ENCODE data around the gene MAMLD1.

The MAMLD1 gene

GRCh38 chrX:150454508-150455214 lies 91.5 kb downstream of the MAMLD1 start:
- no peaks in the 10 kb centered on the region for H3K27me3 ChIP-seq (ENCODE audit: control insufficient read depth, insufficient read depth, low read length, poor library complexity, severe bottlenecking)
- H3K27ac ChIP-seq (ENCODE audit: insufficient read depth, low read depth, low read length, poor library complexity, severe bottlenecking) = no peak overlapping the region
- 91 to 100% methylated on average over 4 to 5 of the region's 5 CpGs for WGBS, 2 experiments

GRCh38 chrX:150455215-150455608 lies 92.1 kb downstream of the MAMLD1 start:
- Histone ChIP-seq H3K27me3 (ENCODE audit: control insufficient read depth, insufficient read depth, low read length, poor library complexity, severe bottlenecking) (no peaks in the 10 kb centered on the region), H3K4me3 (ENCODE audit: insufficient read depth, low read depth, low read length) (no peak overlapping the region), H3K9me3 (ENCODE audit: control insufficient read depth, low read length) (no peaks in the 10 kb centered on the region), H3K36me3 (ENCODE audit: control insufficient read depth, insufficient read depth, low read length) (no peaks in the 10 kb centered on the region), H3K27ac (ENCODE audit: insufficient read depth, low read depth, low read length, poor library complexity, severe bottlenecking) (no peak overlapping the region), H3K4me1 (ENCODE audit: control insufficient read depth, insufficient read depth, low read length) (no peaks in the 10 kb centered on the region)
- WGBS, 2 experiments = 90 to 93% methylated on average over 3 of the region's 3 CpGs

More at GRCh38 chrX:150454508-150455214, 91.5 kb downstream of the MAMLD1 start:
- Histone ChIP-seq H3K4me1 (ENCODE audit: control insufficient read depth, insufficient read depth, low read length) (no peaks in the 10 kb centered on the region), H3K4me3 (ENCODE audit: insufficient read depth, low read depth, low read length) (no peak overlapping the region), H3K9me3 (ENCODE audit: control insufficient read depth, low read length) (no peaks in the 10 kb centered on the region), H3K36me3 (ENCODE audit: control insufficient read depth, insufficient read depth, low read length) (no peaks in the 10 kb centered on the region)

GRCh38 chrX:150456466-150456865 lies 93.3 kb downstream of the MAMLD1 start:
- Histone ChIP-seq H3K4me1 (ENCODE audit: control insufficient read depth, insufficient read depth, low read length) (no peaks in the 10 kb centered on the region), H3K9me3 (ENCODE audit: control insufficient read depth, low read length) (no peaks in the 10 kb centered on the region), H3K27me3 (ENCODE audit: control insufficient read depth, insufficient read depth, low read length, poor library complexity, severe bottlenecking) (no peaks in the 10 kb centered on the region), H3K4me3 (ENCODE audit: insufficient read depth, low read depth, low read length) (no peak overlapping the region), H3K36me3 (ENCODE audit: control insufficient read depth, insufficient read depth, low read length) (no peaks in the 10 kb centered on the region), H3K27ac (ENCODE audit: insufficient read depth, low read depth, low read length, poor library complexity, severe bottlenecking) (no peak overlapping the region)
- 95 to 96% methylated on average over 6 of the region's 6 CpGs for WGBS, 2 experiments

- H3K27me3 ChIP-seq (ENCODE audit: control insufficient read depth, insufficient read depth, low read length, poor library complexity, severe bottlenecking) = no peaks in the 10 kb centered on the region
- WGBS, 2 experiments = 83 to 89% methylated on average over 1 of the region's 1 CpG
- no peak overlapping the region for H3K27ac ChIP-seq (ENCODE audit: insufficient read depth, low read depth, low read length, poor library complexity, severe bottlenecking)
- H3K4me3 ChIP-seq (ENCODE audit: insufficient read depth, low read depth, low read length) = no peak overlapping the region
- H3K9me3 ChIP-seq (ENCODE audit: control insufficient read depth, low read length) = no peaks in the 10 kb centered on the region
- H3K36me3 ChIP-seq (ENCODE audit: control insufficient read depth, insufficient read depth, low read length) = no peaks in the 10 kb centered on the region
- H3K4me1 ChIP-seq (ENCODE audit: control insufficient read depth, insufficient read depth, low read length) = no peaks in the 10 kb centered on the region
Observed at GRCh38 chrX:150456941-150457340, 93.8 kb downstream of the MAMLD1 start.

GRCh38 chrX:150459196-150459595 lies 96.1 kb downstream of the MAMLD1 start:
- Histone ChIP-seq H3K9me3 (ENCODE audit: control insufficient read depth, low read length) (no peaks in the 10 kb centered on the region), H3K4me3 (ENCODE audit: insufficient read depth, low read depth, low read length) (no peak overlapping the region), H3K4me1 (ENCODE audit: control insufficient read depth, insufficient read depth, low read length) (no peaks in the 10 kb centered on the region), H3K36me3 (ENCODE audit: control insufficient read depth, insufficient read depth, low read length) (no peaks in the 10 kb centered on the region), H3K27ac (ENCODE audit: insufficient read depth, low read depth, low read length, poor library complexity, severe bottlenecking) (no peak overlapping the region), H3K27me3 (ENCODE audit: control insufficient read depth, insufficient read depth, low read length, poor library complexity, severe bottlenecking) (no peaks in the 10 kb centered on the region)

- H3K27me3 ChIP-seq (ENCODE audit: control insufficient read depth, insufficient read depth, low read length, poor library complexity, severe bottlenecking) = no peaks in the 10 kb centered on the region
- 75 to 100% methylated on average over 1 of the region's 1 CpG for WGBS, 2 experiments
- H3K36me3 ChIP-seq (ENCODE audit: control insufficient read depth, insufficient read depth, low read length) = no peaks in the 10 kb centered on the region
- no peaks in the 10 kb centered on the region for H3K9me3 ChIP-seq (ENCODE audit: control insufficient read depth, low read length)
- no peak overlapping the region for H3K4me3 ChIP-seq (ENCODE audit: insufficient read depth, low read depth, low read length)
- H3K4me1 ChIP-seq (ENCODE audit: control insufficient read depth, insufficient read depth, low read length) = no peaks in the 10 kb centered on the region
- no peak overlapping the region for H3K27ac ChIP-seq (ENCODE audit: insufficient read depth, low read depth, low read length, poor library complexity, severe bottlenecking)
Observed at GRCh38 chrX:150460063-150460462, 96.9 kb downstream of the MAMLD1 start.

- Histone ChIP-seq H3K27ac (ENCODE audit: insufficient read depth, low read depth, low read length, poor library complexity, severe bottlenecking) (no peak overlapping the region), H3K4me1 (ENCODE audit: control insufficient read depth, insufficient read depth, low read length) (no peaks in the 10 kb centered on the region), H3K9me3 (ENCODE audit: control insufficient read depth, low read length) (no peaks in the 10 kb centered on the region), H3K4me3 (ENCODE audit: insufficient read depth, low read depth, low read length) (no peak overlapping the region), H3K36me3 (ENCODE audit: control insufficient read depth, insufficient read depth, low read length) (no peaks in the 10 kb centered on the region), H3K27me3 (ENCODE audit: control insufficient read depth, insufficient read depth, low read length, poor library complexity, severe bottlenecking) (no peaks in the 10 kb centered on the region)
- 85 to 97% methylated on average over 3 of the region's 3 CpGs for WGBS, 2 experiments
Observed at GRCh38 chrX:150460781-150461180, 97.7 kb downstream of the MAMLD1 start.

GRCh38 chrX:150463566-150463965 lies 100.4 kb downstream of the MAMLD1 start:
- Histone ChIP-seq H3K27me3 (ENCODE audit: control insufficient read depth, insufficient read depth, low read length, poor library complexity, severe bottlenecking) (no peaks in the 10 kb centered on the region), H3K27ac (ENCODE audit: insufficient read depth, low read depth, low read length, poor library complexity, severe bottlenecking) (no peak overlapping the region), H3K4me1 (ENCODE audit: control insufficient read depth, insufficient read depth, low read length) (no peaks in the 10 kb centered on the region), H3K9me3 (ENCODE audit: control insufficient read depth, low read length) (no peaks in the 10 kb centered on the region), H3K4me3 (ENCODE audit: insufficient read depth, low read depth, low read length) (no peak overlapping the region), H3K36me3 (ENCODE audit: control insufficient read depth, insufficient read depth, low read length) (no peaks in the 10 kb centered on the region)
- WGBS, 2 experiments = 90 to 100% methylated on average over 1 of the region's 1 CpG

GRCh38 chrX:150464001-150464400 lies 100.9 kb downstream of the MAMLD1 start:
- H3K4me3 ChIP-seq (ENCODE audit: insufficient read depth, low read depth, low read length) = no peak overlapping the region
- no peak overlapping the region for H3K27ac ChIP-seq (ENCODE audit: insufficient read depth, low read depth, low read length, poor library complexity, severe bottlenecking)
- 88 to 91% methylated on average over 6 of the region's 6 CpGs for WGBS, 2 experiments
- no peaks in the 10 kb centered on the region for H3K9me3 ChIP-seq (ENCODE audit: control insufficient read depth, low read length)
- H3K4me1 ChIP-seq (ENCODE audit: control insufficient read depth, insufficient read depth, low read length) = no peaks in the 10 kb centered on the region
- H3K36me3 ChIP-seq (ENCODE audit: control insufficient read depth, insufficient read depth, low read length) = no peaks in the 10 kb centered on the region
- H3K27me3 ChIP-seq (ENCODE audit: control insufficient read depth, insufficient read depth, low read length, poor library complexity, severe bottlenecking) = no peaks in the 10 kb centered on the region

- H3K4me3 ChIP-seq (ENCODE audit: insufficient read depth, low read depth, low read length) = no peak overlapping the region
- WGBS, 2 experiments = 51 to 56% methylated on average over 3 to 4 of the region's 5 CpGs
- no peak overlapping the region for H3K27ac ChIP-seq (ENCODE audit: insufficient read depth, low read depth, low read length, poor library complexity, severe bottlenecking)
- H3K36me3 ChIP-seq (ENCODE audit: control insufficient read depth, insufficient read depth, low read length) = no peaks in the 10 kb centered on the region
- H3K4me1 ChIP-seq (ENCODE audit: control insufficient read depth, insufficient read depth, low read length) = no peaks in the 10 kb centered on the region
- H3K27me3 ChIP-seq (ENCODE audit: control insufficient read depth, insufficient read depth, low read length, poor library complexity, severe bottlenecking) = no peaks in the 10 kb centered on the region
- H3K9me3 ChIP-seq (ENCODE audit: control insufficient read depth, low read length) = no peaks in the 10 kb centered on the region
Observed at GRCh38 chrX:150465326-150465725, 102.2 kb downstream of the MAMLD1 start.

Data from ectodermal cell (in vitro differentiated cells).